ENCODE data around the gene ZNHIT2. TPM values are rescaled to one million over a fixed set of nuclear protein-coding genes. Genes with fewer than 3 reads are reported as not detected.

Gene ZNHIT2
- total RNA-seq, 1 experiment from 2014 or later: 22.8 TPM

DNA sequence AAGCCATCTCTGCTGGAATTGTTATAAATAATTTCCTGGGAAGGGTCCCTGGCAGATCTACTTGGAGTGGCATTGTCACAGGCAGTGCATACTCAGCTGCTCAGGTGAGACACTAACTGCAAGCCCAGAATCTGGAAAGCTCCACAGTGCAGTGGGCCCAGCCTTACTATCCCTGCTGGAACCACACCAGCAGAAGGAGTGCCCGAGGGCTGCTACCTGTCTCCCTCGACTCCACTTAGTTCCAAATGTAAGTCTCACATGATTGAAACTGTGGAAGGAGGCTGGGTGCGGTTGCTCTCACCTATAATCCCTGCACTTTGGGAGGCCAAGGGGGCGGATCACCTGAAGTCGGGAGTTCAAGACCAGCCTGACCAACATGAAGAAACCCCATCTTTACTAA lies 31.2 kb upstream of the ZNHIT2 start:
- 0 out of 2 replicates have a peak, but pooled peaks cover 6% of the 10 kb centered on the region for H3K9me3 ChIP-seq (replicated peaks)
- H3K36me3 ChIP-seq: no peaks in the 10 kb centered on the region
- peaks cover 22% of the 10 kb centered on the region for H3K4me1 ChIP-seq (replicated peaks)
- H3K4me3 ChIP-seq: no peak overlapping the region
- no peak for DNase-seq (ENCODE audit: low read depth in 1 of 2, low spot score in 2 of 2)
- H3K27ac ChIP-seq: no peak overlapping the region
- H3K27me3 ChIP-seq (replicated peaks): no peaks in the 10 kb centered on the region; the same call in 1 of the 2 replicates

DNA sequence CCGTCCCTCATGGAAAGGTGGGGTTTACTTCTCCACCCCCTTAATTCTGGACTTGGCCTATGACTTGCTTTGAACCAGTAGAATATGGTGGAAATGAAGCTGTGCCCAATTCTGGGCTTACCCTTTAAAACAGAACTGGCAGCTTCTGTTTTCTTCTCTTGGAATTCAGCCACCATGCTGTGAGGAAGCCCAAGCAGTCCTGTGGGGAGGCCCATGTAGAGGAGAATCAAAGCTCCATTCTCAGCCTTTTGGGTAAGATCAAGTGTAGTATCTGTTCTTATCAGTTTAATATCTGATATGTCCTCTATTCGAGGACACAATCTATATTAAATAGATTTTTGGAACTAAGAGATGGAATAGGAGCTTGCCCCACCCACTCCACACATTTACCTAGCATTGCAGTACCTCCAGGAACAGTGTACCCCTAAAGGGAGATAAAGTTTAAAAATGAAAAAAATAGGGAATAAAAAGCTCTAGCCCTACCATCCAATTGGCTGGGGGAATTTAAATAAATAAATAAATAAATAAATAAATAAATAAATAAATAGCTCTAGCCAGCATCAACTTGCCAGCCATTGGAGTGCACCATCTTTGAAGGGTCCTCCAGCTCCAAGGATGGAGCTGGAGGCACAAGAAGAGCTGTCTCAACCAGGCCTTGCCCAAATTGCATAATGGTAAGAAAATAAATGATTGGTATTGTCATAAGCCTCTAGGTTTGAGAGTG lies 30.0 kb upstream of the ZNHIT2 start:
- H3K27me3 ChIP-seq (replicated peaks): no peaks in the 10 kb centered on the region; the same call in 1 of the 2 replicates
- no peaks in the 10 kb centered on the region for H3K36me3 ChIP-seq
- peaks cover 16% of the 10 kb centered on the region for H3K4me1 ChIP-seq (replicated peaks)
- no peak overlapping the region for H3K4me3 ChIP-seq
- H3K9me3 ChIP-seq (replicated peaks): 0 out of 2 replicates have a peak, but pooled peaks cover 6% of the 10 kb centered on the region
- H3K27ac ChIP-seq: no peak overlapping the region
- DNase-seq (ENCODE audit: low read depth in 1 of 2, low spot score in 2 of 2): no peak

DNA sequence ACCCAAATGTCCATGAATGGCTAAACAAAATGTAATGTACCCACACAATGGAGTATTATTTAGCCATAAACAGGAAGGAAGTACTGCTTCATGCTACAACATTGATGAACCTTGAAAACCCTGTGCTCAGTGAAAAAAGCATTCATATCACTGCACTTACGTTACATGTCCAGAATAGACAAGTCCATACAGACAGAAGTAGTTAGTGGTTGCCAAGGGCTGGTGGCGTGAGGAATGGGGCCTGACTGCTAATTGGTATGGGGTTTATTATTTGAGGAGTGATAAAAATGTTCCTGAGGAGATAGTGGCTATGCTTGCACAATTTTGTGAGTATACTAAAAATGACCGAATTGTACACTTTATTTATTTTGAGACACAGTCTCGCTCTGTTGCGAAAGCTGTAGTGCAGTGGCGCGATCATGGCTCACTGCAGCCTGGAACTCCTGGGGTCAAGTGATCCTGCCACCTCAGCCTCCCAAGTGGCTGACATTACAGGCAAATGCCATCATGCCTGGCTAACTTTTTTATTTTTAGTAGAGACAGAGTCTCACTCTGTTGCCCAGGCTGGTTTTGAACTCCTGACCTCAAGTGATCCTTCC lies 24.5 kb upstream of the ZNHIT2 start:
- DNase-seq (ENCODE audit: low read depth in 1 of 2, low spot score in 2 of 2): no peak
- Histone ChIP-seq H3K27ac (no peak overlapping the region), H3K4me1 (replicated peaks) (no peaks in the 10 kb centered on the region), H3K4me3 (no peak overlapping the region), H3K9me3 (replicated peaks) (0 out of 2 replicates have a peak, but pooled peaks cover under 1% of the 10 kb centered on the region), H3K36me3 (no peaks in the 10 kb centered on the region), H3K27me3 (replicated peaks) (peaks cover 24% of the 10 kb centered on the region)

DNA sequence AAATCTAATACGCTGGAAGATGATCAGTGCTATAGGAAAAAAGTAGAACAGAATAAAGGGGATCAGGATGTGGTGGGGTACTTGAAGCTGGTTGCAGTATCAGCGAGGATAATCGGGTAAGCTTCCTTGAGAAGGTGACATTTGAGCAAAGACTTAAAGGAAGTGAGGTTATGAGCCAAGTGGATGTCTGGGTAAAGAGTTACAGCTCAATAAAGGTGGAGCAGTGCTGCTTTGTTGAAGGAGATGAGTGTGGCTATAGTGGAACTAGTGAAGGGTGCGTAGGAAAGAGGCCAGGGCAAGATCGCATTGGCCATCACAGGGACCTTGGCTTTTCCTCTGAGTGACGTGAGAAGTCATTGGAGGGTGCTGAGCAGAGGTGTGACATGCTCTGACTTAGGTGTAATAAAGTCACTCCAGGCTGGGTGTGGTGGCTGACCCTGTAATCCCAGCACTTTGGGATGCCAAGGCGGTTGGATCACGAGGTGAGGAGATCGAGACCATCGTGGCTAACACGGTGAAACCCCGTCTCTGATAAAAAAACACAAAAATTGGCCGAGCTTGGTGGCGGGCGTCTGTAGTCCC lies 19.1 kb upstream of the ZNHIT2 start:
- no peak for DNase-seq (ENCODE audit: low read depth in 1 of 2, low spot score in 2 of 2)
- H3K4me1 ChIP-seq (replicated peaks): peaks cover 16% of the 10 kb centered on the region
- no peak overlapping the region for H3K4me3 ChIP-seq
- peaks cover 29% of the 10 kb centered on the region for H3K36me3 ChIP-seq
- no peaks in the 10 kb centered on the region for H3K9me3 ChIP-seq (replicated peaks)
- no peak overlapping the region for H3K27ac ChIP-seq
- H3K27me3 ChIP-seq (replicated peaks): peaks cover 17% of the 10 kb centered on the region

DNA sequence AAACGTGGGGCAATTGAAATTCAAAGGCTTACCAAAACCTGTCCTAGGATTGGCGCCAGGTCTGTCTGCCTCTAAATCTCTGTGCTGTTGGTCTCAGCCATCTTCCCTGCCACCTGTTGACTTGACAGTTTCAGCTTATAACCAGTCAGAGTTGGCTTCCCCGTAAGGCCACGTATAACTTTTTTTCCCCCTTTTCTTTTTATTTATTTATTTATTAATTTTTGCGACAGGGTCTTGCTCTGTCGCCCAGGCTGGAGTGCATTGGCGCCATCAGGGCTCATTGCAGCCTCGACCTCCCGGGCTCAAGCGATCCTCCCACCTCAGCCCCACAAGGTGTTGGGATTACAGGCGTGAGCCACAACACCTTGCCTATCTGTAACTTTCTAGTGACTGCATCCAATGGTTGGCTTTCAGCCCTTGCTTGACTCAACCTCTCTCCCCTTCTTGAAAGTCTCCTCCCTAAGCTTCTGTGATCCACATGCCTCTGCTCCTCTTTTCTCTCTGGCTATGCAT lies 18.2 kb upstream of the ZNHIT2 start:
- peak overlapping the region; percentile 84 for H3K4me3 ChIP-seq
- no peak for DNase-seq (ENCODE audit: low read depth in 1 of 2, low spot score in 2 of 2)
- peaks cover 38% of the 10 kb centered on the region for H3K36me3 ChIP-seq
- no peaks in the 10 kb centered on the region for H3K9me3 ChIP-seq (replicated peaks)
- peaks cover 16% of the 10 kb centered on the region for H3K4me1 ChIP-seq (replicated peaks)
- H3K27me3 ChIP-seq (replicated peaks): peaks cover 8% of the 10 kb centered on the region
- H3K27ac ChIP-seq: no peak overlapping the region

DNA sequence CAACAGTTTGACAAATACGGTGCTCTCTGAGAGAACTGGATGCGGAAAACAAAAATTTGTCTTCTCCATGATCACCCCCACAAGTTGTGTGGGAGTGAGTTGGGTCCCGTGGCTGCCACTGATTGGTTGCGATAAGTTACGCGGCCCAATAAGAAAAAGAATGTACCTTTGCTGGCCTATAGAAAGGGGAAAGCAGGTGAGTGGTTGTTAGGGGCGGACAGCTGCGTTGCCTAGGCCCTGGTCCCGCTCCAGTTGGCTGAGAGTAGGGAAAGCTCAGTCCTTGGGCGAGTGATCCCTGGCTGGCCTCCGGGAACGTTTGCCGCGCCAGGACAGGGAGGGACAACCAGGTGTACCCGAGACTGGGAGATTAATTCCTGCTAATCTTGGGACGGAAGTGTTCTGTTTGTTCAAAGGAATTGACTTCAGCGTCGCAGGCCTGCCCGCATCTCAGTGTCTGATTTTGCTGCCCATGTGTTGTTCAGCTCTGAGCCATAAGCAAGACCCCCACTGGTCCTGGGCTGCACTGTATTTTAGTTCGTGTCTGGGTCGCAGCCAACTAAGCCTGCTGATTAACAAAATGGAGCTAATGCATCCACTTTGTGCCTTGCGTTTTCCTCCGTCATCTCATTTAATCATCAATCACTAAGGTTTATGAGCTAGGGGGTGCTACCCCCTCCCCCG lies 17.6 kb upstream of the ZNHIT2 start:
- Histone ChIP-seq H3K9me3 (replicated peaks) (no peaks in the 10 kb centered on the region), H3K27me3 (replicated peaks) (peaks cover 2% of the 10 kb centered on the region), H3K36me3 (peaks cover 42% of the 10 kb centered on the region), H3K27ac (peak overlapping the region; percentile 98), H3K4me1 (replicated peaks) (peaks cover 16% of the 10 kb centered on the region), H3K4me3 (peak overlapping the region; percentile 84)
- peak; percentile 97 to 100 for DNase-seq (ENCODE audit: low read depth in 1 of 2, low spot score in 2 of 2)

DNA sequence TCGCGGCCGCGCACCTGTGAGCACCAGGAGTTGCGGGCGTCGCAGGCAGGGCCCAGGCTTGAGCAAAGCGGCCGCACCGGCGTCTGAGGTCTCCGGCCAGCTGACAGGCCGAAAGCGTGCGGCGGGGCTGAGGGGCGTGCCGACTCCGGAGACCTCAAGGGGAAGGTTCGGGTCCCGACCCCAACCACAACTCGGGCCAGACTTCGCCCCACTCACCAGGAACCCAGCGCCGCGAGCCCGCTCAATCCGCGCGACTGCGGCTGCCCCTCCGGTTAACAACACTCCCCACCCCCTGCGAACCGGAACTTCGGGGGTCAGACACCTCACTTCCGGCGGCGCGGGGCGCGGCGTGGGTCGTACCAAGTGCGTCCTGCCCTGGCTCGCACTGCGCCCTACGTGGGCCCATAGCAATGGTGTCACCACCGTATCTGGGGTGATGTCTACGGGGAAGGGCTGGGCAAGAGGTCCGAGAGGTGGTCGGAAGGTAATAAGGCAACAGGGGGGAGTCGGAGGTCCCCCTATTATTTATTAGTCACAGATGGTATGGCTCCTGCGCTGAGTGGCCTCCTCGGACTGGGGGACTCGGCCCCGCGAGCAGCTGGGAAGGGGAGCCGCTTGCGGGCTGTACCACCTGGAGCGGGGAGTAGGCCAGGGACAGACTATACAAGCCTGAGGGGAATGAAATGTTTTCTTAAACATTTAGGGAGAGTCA lies 16.9 kb upstream of the ZNHIT2 start, which contains the start of gene SYVN1:
Gene SYVN1 (minus strand): TSS at position 280 of the 712 bp plus-strand sequence. CDS start 918 bp downstream, outside the sequence.
- Histone ChIP-seq H3K27me3 (replicated peaks) (no peaks in the 10 kb centered on the region), H3K27ac (peak within 1 kb of the TSS; percentile 98), H3K9me3 (replicated peaks) (no peaks in the 10 kb centered on the region), H3K4me1 (replicated peaks) (peaks cover 16% of the 10 kb centered on the region), H3K4me3 (peak within 1 kb of the TSS; percentile 84), H3K36me3 (peaks cover 49% of the 10 kb centered on the region)
- peak; percentile 97 to 100 for DNase-seq (ENCODE audit: low read depth in 1 of 2, low spot score in 2 of 2)

DNA sequence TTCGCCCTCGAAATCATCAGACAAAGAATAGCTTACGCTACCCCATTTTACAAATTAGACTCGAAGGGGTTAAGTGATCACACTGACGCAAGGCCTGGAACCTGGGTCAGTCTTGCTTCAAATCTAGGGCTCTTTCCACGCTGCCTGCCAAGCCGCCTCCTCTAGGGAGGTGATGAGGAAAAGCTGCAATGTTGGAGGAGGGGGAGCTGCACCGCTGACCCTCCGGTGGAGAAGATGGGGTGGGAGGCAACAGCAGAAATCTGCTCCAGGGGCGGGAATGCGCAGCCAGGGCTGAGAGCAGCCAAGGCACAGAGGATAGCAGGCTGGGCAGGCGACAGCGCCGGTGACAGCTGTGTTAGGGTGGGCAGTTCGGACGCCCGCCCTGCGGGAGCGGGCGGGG lies 16.2 kb upstream of the ZNHIT2 start:
- peak overlapping the region; percentile 84 for H3K4me3 ChIP-seq
- no peaks in the 10 kb centered on the region for H3K9me3 ChIP-seq (replicated peaks)
- DNase-seq (ENCODE audit: low read depth in 1 of 2, low spot score in 2 of 2): peak in 1 of 2 experiments; percentile 55
- H3K27ac ChIP-seq: no peak overlapping the region
- peaks cover 16% of the 10 kb centered on the region for H3K4me1 ChIP-seq (replicated peaks)
- no peaks in the 10 kb centered on the region for H3K27me3 ChIP-seq (replicated peaks)
- H3K36me3 ChIP-seq: peaks cover 56% of the 10 kb centered on the region

DNA sequence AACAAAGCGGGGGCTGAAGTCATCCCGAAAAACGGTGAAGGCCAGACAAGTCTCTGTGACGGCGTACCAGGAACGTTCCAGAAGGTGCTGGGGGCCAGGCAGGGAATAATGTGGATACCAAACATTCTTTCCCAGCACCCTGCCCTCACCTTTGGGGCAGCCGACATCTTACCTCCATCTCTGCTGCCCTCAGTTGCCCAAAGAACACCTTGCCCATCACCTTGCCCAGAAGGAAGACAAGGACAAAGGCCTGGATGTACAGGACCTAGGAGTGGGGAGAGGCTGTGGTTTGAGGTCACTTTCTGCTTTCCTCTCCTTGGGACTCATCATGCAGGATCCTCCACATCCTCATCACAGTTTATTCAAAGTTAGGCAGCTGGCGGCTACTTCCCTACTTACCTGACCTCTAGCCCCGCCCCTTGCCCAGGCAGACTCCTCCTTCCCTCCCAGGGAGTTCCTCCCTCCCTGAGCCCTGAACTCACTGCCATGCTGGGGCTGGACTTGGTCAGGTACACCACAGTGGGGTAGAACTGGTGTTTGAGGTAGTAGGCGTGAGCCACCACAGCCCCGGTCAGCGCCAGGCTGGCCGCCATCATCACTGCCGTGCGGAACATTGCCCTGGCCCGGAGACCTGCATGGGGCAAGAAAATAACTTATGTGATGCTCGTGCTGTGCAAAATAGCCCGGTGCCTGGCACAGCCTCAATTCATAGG lies 15.6 kb upstream of the ZNHIT2 start:
- peak overlapping the region; percentile 84 for H3K4me3 ChIP-seq
- peak in 1 of 2 experiments; percentile 65 for DNase-seq (ENCODE audit: low read depth in 1 of 2, low spot score in 2 of 2)

DNA sequence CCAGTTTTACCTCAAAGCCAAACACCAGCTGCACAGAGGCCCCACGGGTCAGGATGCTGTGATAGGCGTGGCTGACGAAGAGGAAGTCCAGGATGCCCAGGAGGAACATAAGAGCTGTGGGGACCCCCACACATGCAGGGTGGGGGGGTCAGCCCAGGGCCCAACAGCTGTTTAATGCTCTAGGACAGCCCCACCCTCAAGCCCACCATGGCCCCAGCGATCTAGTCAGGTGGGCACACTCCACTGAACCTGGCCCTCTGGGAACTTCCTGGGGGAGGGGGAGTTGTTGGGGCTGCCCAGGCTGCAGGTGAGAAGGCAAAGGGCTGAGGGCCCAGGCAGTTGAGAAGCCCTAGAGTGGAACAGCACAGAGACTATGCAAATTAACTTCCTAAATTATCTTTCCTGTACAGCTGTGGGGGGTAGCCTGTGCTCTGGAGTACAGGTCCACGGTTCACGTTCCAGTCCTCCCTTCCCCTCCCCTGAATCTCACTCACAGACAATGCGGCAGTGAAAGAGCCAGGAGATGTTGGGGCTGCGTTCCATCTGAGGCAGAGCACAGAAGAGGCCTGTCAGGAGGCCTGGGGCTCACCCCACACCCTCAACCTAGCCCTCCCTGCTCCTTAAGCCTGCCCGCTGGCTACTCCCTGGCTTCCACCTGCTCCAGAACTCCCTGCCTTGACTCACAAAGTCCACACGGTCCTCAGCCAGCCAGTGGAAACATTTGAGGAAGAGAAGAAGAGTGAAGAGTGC lies 14.9 kb upstream of the ZNHIT2 start:
- DNase-seq (ENCODE audit: low read depth in 1 of 2, low spot score in 2 of 2): peak in 1 of 2 experiments; percentile 50
- no peak overlapping the region for H3K27ac ChIP-seq
- H3K4me3 ChIP-seq: no peak overlapping the region
- H3K36me3 ChIP-seq: peaks cover 69% of the 10 kb centered on the region
- H3K9me3 ChIP-seq (replicated peaks): no peaks in the 10 kb centered on the region
- H3K4me1 ChIP-seq (replicated peaks): peaks cover 16% of the 10 kb centered on the region
- H3K27me3 ChIP-seq (replicated peaks): no peaks in the 10 kb centered on the region

More for the DNA sequence above, 15.6 kb upstream of the ZNHIT2 start:
- peaks cover 61% of the 10 kb centered on the region for H3K36me3 ChIP-seq
- H3K4me1 ChIP-seq (replicated peaks): peaks cover 16% of the 10 kb centered on the region
- no peak overlapping the region for H3K27ac ChIP-seq
- no peaks in the 10 kb centered on the region for H3K9me3 ChIP-seq (replicated peaks)
- H3K27me3 ChIP-seq (replicated peaks): no peaks in the 10 kb centered on the region

DNA sequence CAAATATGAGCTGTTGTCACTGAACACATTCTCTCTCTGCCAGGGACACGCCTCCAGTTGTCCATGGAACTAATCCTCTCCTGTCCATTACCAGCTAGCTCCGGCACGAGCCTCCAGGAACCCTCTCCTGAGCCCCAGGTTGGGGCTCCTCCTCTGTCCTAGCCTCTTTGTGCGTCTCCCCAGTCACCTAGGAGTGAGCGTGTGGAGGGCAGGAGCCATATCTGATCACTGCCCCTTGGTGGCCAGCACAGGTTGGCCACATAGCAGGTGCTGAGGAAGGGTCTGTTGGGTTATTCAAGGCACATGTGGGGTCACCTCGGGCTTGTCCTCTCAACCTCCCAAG lies 14.4 kb upstream of the ZNHIT2 start:
- Histone ChIP-seq H3K4me3 (no peak overlapping the region), H3K27me3 (replicated peaks) (no peaks in the 10 kb centered on the region), H3K9me3 (replicated peaks) (no peaks in the 10 kb centered on the region), H3K4me1 (replicated peaks) (peaks cover 16% of the 10 kb centered on the region), H3K27ac (no peak overlapping the region), H3K36me3 (peaks cover 74% of the 10 kb centered on the region)
- no peak for DNase-seq (ENCODE audit: low read depth in 1 of 2, low spot score in 2 of 2)

DNA sequence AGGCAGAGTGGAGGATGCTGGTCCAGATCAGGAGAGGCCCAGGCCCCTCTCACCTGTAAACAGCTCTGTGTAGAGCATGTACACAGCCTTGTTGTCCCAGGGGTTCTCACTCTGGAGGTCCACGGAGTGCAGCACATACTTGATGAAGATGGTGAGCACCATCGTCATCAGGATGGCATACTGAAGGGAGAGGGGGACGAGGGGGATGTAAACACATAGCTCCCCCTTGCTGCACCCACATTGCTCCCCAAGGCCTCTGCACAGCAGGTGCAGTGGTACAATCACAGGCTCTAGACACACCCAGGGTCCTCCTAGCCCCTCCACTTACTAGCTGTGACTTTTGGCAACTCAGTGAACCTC lies 13.9 kb upstream of the ZNHIT2 start:
- Histone ChIP-seq H3K27me3 (replicated peaks) (no peaks in the 10 kb centered on the region), H3K4me1 (replicated peaks) (peaks cover 16% of the 10 kb centered on the region), H3K4me3 (no peak overlapping the region), H3K27ac (no peak overlapping the region), H3K9me3 (replicated peaks) (no peaks in the 10 kb centered on the region), H3K36me3 (peaks cover 79% of the 10 kb centered on the region)
- DNase-seq (ENCODE audit: low read depth in 1 of 2, low spot score in 2 of 2): no peak
